Mononuclear cell (primary cell): ENCODE data around the gene CACNA2D3. TPM values are rescaled to one million over a fixed set of nuclear protein-coding genes. Genes with fewer than 3 reads are reported as not detected.

ENCODE experiments used
- H3K27me3 ChIP-seq: 2 replicates; pipeline ENCODE4 v1.6.0; 2011; ENCODE audit warnings: low read length, control low read depth; ENCODE audit not compliant: insufficient read depth
- H3K4me1 ChIP-seq: 2 replicates; pipeline ENCODE4 v1.5.1; 2011; ENCODE audit warnings: mild to moderate bottlenecking, low read length, control low read depth; ENCODE audit not compliant: insufficient read depth
- H3K4me3 ChIP-seq: 2 replicates; pipeline ENCODE4 v1.5.1; 2011; ENCODE audit warnings: mild to moderate bottlenecking, low read length, moderate library complexity
- H3K9me3 ChIP-seq: 2 replicates; pipeline ENCODE4 v1.5.1; 2011; ENCODE audit warnings: low read depth, mild to moderate bottlenecking, control low read depth, low read length
- total RNA-seq: library from RNA; depleted of rRNA; stranded (reverse); fragments of >200 nt; gene quantifications from one replicate; pipeline ENCODE4 v1.2.3, GENCODE V29; 2012

CACNA2D3 gene
- total RNA-seq, 1 donor = 2.0 TPM

DNA sequence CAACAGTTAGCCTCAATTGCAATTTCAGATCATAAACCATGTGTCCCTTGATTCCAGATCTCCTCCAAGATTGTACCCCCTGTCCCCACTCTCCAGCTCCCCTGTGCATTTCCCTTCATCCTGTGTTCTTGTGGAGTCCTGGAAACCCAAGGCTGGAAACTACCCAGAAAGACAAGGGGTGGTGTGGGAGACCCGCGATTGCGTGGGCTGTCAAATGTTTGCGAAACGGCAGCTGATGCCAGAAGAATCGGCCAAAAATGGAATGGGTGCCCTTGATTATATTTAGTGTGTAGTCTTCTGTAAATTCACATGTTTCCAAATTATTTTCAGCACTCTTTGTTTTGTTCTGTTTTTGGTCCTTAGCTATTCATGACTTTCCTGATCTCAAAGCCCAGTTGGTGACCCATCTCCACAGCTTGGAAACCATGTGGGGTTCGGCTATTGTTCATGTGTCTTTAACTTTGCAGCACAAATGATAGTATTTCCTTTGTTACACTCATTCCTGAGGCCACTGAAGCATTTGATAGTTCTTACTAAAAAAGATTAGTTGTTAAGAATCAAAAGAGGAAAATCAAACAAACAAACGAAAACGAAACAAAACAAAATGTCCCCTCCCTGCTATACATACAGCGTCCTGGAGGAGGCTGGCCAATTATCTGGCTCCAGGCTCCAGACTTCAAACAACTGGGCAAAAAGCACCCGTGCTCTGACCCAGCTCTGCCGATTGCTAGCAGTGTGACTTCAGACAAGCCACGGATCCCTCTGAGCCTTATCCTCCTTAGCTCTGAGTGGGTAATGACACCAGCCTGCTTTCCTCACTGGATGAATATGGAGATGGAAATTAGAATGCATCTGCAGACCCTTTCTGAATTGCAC lies 120.9 kb downstream of the CACNA2D3 start:
- H3K4me3 ChIP-seq = no peak overlapping the region
- no peaks in the 10 kb centered on the region for H3K4me1 ChIP-seq
- no peaks in the 10 kb centered on the region for H3K27me3 ChIP-seq
- no peaks in the 10 kb centered on the region for H3K9me3 ChIP-seq

DNA sequence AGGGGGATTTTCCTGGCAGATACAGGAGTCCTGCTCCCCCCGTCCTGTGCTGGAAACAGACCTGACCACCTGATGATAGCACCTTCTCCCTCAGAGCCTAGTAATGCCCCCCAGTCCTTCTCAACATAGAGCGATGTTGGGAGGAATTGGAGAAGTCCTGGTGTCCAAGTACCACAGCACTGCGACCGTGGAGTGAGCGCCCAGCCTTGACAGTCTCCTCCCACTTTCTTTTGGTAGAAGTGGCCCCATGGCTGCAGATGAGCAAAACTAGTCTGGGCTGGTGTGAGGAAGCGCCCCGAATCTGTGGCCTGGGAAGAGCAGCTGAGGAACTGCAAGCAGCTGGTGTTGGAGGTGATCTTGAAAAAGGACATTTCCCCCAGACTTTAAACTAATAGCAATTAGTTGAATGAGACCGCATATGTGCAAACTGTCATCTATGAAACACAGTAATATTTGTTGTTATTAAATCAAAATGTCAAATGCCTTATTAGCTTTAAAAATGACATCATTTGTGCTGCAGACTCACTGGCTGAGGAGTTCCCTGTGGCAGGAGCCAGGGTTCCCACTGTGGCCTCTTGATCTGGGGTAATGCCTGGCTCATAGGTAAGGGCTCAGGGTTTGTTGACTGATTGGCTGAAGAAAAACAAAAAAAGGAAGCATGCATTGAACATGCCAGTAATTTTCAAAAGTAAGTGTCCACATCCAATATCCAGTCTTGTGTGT lies 121.8 kb downstream of the CACNA2D3 start:
- no peaks in the 10 kb centered on the region for H3K9me3 ChIP-seq
- H3K4me3 ChIP-seq = no peak overlapping the region
- no peaks in the 10 kb centered on the region for H3K27me3 ChIP-seq
- H3K4me1 ChIP-seq = no peaks in the 10 kb centered on the region

DNA sequence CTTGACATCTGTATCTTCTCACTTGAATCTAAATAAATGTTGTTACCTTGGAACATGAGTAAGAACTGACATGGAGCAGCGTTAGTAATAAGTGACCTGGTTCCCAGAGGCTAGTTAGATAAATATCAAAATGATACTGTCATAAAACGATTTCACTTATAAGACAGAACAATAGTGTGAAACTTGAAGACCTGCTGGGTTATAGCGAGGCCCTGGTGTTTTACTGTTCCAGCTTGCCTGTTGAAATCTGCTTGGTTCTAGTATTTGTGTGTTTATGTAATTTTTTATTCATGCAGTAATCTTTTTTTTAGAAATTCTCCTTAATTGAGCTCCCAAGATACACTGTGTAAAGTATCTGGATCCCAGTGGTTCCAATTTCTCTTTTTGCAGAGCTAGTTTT lies 129.4 kb downstream of the CACNA2D3 start:
- peaks cover 4% of the 10 kb centered on the region for H3K27me3 ChIP-seq
- H3K4me3 ChIP-seq = no peak overlapping the region
- no peaks in the 10 kb centered on the region for H3K9me3 ChIP-seq
- no peaks in the 10 kb centered on the region for H3K4me1 ChIP-seq

DNA sequence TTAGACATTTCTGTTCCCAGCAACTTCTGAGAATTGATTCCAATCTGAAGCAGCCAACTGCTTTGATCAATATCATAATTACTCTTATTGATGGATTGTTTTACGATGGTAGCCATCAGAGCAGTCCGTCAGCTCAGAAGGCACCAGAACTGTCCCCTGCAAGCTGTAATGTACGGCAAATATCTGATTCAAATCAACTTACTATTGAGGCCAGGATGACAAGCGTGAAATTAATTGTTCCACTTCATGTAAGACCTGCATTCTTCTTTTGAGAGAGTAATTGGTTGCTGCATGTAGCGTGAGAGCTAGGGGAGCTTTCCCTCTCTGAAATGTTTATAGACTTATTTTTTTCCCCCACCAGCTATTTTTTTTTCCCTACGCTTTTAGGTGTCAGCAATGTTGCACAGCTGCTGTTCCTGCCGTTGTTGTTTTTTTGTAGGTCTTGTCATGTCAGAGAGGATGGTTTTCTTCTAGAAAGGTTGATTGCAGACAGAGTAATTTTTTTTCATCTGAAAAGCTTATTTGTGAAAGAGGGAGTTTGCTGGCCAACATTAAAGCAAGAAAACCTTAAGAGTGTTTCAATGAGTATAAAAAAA lies 134.9 kb downstream of the CACNA2D3 start:
- Histone ChIP-seq H3K4me3 (no peak overlapping the region), H3K4me1 (no peaks in the 10 kb centered on the region), H3K9me3 (no peaks in the 10 kb centered on the region), H3K27me3 (peaks cover 7% of the 10 kb centered on the region)

DNA sequence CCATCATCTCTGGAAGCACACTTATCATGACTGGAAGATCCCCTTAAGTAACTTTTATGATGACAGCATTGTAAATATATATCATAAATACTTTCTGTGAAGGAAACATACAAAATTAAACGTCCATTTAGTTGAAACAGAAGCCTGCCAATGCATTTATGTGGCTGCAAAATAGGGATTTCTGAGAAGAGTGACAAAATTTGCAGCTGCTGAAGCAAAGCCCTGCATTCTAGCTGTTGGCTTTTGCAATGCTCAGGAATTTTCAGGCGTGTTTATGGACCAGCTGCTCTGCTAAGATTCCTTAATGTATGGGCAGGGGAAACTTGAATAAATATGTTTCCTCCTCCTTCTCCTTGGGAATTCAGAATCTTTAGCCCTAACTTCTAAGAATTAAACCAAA lies 137.3 kb downstream of the CACNA2D3 start:
- no peaks in the 10 kb centered on the region for H3K9me3 ChIP-seq
- no peaks in the 10 kb centered on the region for H3K4me1 ChIP-seq
- peaks cover 7% of the 10 kb centered on the region for H3K27me3 ChIP-seq
- H3K4me3 ChIP-seq = no peak overlapping the region

DNA sequence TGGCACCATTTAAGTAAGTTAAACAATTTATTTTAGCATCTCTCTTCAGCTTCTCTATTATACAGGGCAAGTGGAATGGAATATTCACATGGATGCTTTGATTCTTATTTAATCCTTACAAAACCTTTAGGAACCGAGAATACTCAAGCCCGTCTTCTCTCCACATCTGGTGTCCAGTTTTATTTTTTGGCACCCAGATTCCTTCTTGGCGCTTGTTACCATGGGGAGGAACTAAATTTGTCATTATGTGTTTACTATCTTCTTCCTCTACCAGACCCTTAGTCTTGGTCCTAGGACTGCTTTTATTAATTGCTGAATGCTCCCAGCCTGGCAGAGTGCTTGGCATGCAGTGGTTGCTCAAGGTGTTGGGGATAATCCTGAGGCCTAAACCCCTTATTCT lies 138.8 kb downstream of the CACNA2D3 start:
- Histone ChIP-seq H3K27me3 (peaks cover 4% of the 10 kb centered on the region), H3K9me3 (no peaks in the 10 kb centered on the region), H3K4me3 (no peak overlapping the region), H3K4me1 (no peaks in the 10 kb centered on the region)

DNA sequence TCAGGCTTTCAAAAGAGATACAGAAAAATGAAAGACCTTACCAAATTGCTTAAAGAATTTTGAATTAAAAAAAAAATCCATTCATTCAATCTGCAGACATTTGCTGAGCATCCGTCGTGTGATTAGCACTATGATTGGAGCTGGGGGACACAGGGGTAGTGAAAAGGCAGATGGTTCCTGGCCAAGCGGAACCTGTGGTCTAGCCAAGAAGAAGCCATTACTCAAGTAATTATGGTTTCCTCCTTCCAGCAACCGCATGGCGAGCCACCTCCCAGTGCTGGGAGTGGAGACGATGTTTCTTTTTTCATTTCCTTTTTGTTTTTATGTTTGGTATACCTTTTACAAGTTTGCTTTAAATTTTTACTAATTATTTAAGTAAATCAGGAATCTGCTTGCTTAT lies 140.2 kb downstream of the CACNA2D3 start:
- no peaks in the 10 kb centered on the region for H3K9me3 ChIP-seq
- H3K4me3 ChIP-seq = no peak overlapping the region
- H3K27me3 ChIP-seq = peaks cover 3% of the 10 kb centered on the region
- H3K4me1 ChIP-seq = no peaks in the 10 kb centered on the region

DNA sequence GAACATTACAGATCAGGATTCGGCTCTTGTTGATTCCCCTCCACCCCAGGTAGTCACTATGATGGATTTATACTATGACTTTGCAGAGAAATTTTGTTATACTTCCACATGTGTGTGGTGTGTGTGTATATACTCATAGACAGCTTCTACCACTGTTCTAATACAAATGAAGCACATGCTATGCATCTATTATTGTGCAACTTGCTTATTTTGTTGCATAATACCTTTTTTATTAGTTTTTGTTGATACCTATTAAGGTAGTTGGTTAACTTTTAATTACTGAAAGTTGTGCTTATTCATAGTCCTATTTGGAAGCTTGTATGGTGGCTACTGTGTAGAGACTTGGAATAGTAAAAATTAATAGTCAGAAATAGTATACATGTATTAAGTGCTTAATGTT lies 140.6 kb downstream of the CACNA2D3 start:
- H3K27me3 ChIP-seq = peaks cover 3% of the 10 kb centered on the region
- no peak overlapping the region for H3K4me3 ChIP-seq
- no peaks in the 10 kb centered on the region for H3K9me3 ChIP-seq
- H3K4me1 ChIP-seq = no peaks in the 10 kb centered on the region

DNA sequence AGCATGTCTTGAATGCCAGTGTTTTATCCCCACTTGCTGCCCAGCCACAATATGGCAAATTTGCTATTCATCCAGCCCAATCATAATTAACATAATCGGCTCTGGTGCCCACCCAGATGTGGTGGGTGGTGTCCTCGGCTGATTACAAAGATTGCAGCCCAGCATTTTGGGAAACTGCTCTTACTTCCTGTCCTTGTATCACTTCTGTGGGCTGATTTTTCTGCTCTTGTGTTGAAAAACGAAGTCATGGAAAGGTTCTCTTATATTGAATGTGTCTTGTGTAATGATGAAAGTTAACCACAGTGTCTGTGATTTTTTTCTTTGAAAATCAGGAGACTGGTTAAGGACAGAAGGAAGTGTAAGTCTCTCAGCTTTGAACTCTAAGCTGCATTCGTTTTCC lies 141.7 kb downstream of the CACNA2D3 start:
- Histone ChIP-seq H3K4me3 (no peak overlapping the region), H3K27me3 (peaks cover 3% of the 10 kb centered on the region)

DNA sequence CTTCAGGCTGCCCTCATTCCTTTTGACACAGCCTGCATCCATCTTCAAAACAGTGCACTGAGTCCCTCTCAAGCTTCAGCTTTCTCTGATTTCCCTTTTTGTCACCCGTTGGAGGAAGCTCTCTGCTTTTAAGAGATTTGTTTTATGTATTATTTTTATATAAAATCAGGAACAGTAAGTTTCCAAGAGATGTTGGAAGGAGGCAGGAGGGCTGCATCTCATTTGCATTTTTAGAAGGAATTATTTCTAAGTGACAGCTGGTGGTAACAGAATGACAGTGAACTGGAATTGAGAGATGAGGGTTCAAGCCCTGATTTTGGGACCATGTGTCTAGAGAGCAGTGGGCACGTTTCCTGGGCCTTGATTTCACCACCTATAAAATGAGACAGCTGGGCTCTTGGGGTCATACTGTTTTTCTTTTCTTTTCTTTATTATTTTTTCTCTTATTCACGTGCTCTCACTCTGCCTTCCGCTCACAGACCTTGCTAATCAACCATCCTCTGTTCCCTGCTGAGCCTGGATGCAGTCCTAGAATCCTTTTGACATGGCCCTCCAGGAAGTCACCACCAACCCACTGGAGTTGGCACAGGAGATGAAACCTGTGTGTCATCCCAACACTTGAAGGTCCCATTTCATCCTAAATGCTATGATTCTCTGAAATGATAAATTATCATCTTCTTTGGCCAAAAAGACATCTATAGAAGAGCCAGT lies 148.6 kb downstream of the CACNA2D3 start:
- no peaks in the 10 kb centered on the region for H3K4me1 ChIP-seq
- H3K4me3 ChIP-seq = no peak overlapping the region
- no peaks in the 10 kb centered on the region for H3K27me3 ChIP-seq
- no peaks in the 10 kb centered on the region for H3K9me3 ChIP-seq

More for the DNA sequence above, 141.7 kb downstream of the CACNA2D3 start:
- no peaks in the 10 kb centered on the region for H3K4me1 ChIP-seq
- no peaks in the 10 kb centered on the region for H3K9me3 ChIP-seq

DNA sequence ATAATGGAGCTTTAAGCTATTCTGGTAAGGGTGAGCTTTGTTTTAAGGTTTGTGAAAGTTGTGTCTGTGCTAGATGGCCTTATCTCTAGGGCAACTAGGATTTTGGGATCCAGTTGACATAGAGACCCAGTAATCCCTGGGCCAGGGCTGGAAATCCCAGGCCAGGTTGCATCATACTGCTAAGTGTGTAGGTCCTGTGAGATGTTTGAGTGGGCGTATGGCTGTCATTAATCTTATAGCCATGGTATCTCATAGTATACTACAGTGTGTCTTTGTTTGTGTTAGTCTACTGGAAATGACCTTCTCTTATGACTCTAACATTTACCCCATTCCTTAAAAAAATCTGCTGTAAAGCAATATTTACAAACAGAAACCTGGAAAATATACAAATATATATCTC lies 151.4 kb downstream of the CACNA2D3 start:
- Histone ChIP-seq H3K4me3 (no peak overlapping the region), H3K27me3 (no peaks in the 10 kb centered on the region), H3K4me1 (no peaks in the 10 kb centered on the region), H3K9me3 (no peaks in the 10 kb centered on the region)

DNA sequence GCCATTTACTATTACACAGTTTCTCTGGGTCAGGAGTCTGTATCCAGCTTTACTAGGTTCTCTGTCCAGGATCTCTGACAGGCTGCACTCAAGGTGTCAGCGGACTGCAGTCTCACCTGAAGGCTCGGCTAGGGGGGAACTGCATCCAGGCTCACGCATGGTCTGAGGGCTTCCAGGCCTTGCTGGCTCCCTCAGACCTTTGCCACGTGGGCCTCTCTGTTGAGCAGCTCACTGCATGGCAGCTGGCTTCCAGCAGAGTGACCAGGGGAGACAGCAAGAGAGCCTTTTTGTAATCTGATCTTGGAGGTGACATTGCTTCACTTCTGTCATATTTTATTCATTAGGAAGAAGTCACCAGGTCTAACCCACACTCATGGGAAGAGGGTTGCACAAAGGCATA lies 152.3 kb downstream of the CACNA2D3 start:
- Histone ChIP-seq H3K4me3 (no peak overlapping the region), H3K27me3 (no peaks in the 10 kb centered on the region), H3K4me1 (no peaks in the 10 kb centered on the region), H3K9me3 (no peaks in the 10 kb centered on the region)

DNA sequence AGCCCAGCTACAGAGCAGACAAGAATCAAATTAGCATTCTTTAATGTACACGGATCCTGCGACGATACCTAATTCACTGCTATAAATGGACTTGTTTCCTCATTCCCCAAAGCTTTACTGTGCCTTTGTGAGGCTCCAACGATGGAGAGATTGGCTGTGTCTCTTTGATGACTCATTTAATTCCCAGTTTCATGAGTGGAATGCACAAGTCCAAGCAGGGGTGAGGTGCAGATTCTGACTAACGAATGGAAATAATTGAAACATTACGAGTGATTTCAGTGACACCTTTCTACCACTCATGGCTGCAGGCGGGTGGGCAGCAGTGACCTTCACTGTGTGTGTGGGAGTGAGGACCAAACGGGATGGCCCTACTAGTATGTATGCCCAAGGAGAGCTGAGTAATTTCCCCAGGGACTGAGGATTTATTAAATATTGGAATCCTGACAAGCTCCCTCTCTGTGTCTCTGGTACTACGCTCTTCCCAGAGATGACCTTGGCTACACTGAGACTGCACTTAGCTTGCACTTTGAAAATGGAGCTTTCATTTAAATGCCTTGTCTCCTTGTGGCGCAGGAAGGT lies 156.7 kb downstream of the CACNA2D3 start:
- Histone ChIP-seq H3K4me3 (no peak overlapping the region), H3K4me1 (no peaks in the 10 kb centered on the region), H3K27me3 (peaks cover 3% of the 10 kb centered on the region), H3K9me3 (no peaks in the 10 kb centered on the region)

DNA sequence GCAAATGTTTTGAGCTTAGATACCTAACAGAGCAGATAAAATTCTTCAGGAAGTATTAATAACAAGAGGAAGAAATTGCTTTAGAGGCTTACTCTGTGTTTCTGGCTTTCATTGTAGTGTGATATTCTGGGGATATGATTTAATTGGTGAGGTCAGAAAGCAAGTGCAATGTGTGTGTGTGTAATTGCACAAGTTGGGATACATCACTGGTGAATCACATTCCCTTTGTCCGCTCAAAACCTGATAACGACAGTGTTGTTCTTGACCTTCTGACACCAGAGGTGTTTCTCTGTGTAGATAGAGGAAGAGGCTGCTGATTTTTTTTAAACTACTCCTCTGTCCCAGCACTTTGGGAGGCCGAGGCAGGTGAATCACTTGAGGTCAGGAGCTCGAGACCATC lies 161.1 kb downstream of the CACNA2D3 start:
- H3K9me3 ChIP-seq = no peaks in the 10 kb centered on the region
- H3K4me1 ChIP-seq = no peaks in the 10 kb centered on the region
- H3K4me3 ChIP-seq = no peak overlapping the region
- peaks cover 3% of the 10 kb centered on the region for H3K27me3 ChIP-seq

DNA sequence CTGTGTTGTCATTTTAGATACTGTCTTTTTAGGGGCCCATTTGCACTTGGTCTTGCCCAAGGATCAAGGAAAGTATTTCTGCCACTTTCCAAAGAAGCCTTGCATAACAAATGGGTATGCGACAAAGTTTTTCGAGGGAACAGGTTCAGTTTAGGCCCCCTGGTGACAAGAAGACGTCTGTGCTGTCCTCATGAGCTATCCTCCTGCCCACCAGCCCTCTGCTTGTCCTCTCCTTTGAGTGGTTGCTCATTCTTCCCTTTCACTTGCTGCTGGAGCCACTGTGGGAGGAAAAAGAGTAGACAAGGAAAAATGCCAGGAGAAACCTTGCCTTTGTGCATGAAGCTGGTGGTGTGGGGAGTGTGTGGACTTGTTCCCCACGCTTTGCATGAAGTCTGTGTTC lies 171.9 kb downstream of the CACNA2D3 start:
- H3K9me3 ChIP-seq = no peaks in the 10 kb centered on the region
- no peak overlapping the region for H3K4me3 ChIP-seq
- H3K27me3 ChIP-seq = no peaks in the 10 kb centered on the region
- no peaks in the 10 kb centered on the region for H3K4me1 ChIP-seq
